ENCODE measurements around the gene C16orf95.
A peak's percentile ranks its signal among the peaks of the same experiment; 100 is the strongest.

C16orf95 gene

GRCh38 chr16:87317750-87318644, 805 bp upstream of the C16orf95 start:
- DNase-seq (ENCODE audit: low read depth in 3 of 3, low spot score in 1 of 3): no peak

- DNase-seq (ENCODE audit: low read depth in 3 of 3, low spot score in 1 of 3): no peak
Measured at GRCh38 chr16:87316450-87316922, 706 bp downstream of the C16orf95 start.

GRCh38 chr16:87314990-87315420, 2.2 kb downstream of the C16orf95 start:
- DNase-seq (ENCODE audit: low read depth in 3 of 3, low spot score in 1 of 3): no peak

- DNase-seq (ENCODE audit: low read depth in 3 of 3, low spot score in 1 of 3): no peak
Measured at GRCh38 chr16:87312008-87312407, 5.2 kb downstream of the C16orf95 start.

- DNase-seq (ENCODE audit: low read depth in 3 of 3, low spot score in 1 of 3): no peak
Measured at GRCh38 chr16:87311387-87311786, 5.8 kb downstream of the C16orf95 start.

- no peak for DNase-seq (ENCODE audit: low read depth in 3 of 3, low spot score in 1 of 3)
Measured at GRCh38 chr16:87310610-87311009, 6.6 kb downstream of the C16orf95 start.

GRCh38 chr16:87309620-87310525, 7.3 kb downstream of the C16orf95 start:
- DNase-seq (ENCODE audit: low read depth in 3 of 3, low spot score in 1 of 3): no peak

GRCh38 chr16:87308826-87309225, 8.4 kb downstream of the C16orf95 start:
- no peak for DNase-seq (ENCODE audit: low read depth in 3 of 3, low spot score in 1 of 3)

GRCh38 chr16:87306516-87306915, 10.7 kb downstream of the C16orf95 start:
- no peak for DNase-seq (ENCODE audit: low read depth in 3 of 3, low spot score in 1 of 3)

- DNase-seq (ENCODE audit: low read depth in 3 of 3, low spot score in 1 of 3): no peak
Measured at GRCh38 chr16:87305505-87306391, 11.4 kb downstream of the C16orf95 start.

- no peak for DNase-seq (ENCODE audit: low read depth in 3 of 3, low spot score in 1 of 3)
Measured at GRCh38 chr16:87304951-87305350, 12.2 kb downstream of the C16orf95 start.

- DNase-seq (ENCODE audit: low read depth in 3 of 3, low spot score in 1 of 3): no peak
Measured at GRCh38 chr16:87303962-87304521, 13.2 kb downstream of the C16orf95 start.

GRCh38 chr16:87303431-87303930, 13.7 kb downstream of the C16orf95 start:
- DNase-seq (ENCODE audit: low read depth in 3 of 3, low spot score in 1 of 3): no peak

- DNase-seq (ENCODE audit: low read depth in 3 of 3, low spot score in 1 of 3): no peak
Measured at GRCh38 chr16:87298857-87299465, 18.2 kb downstream of the C16orf95 start.

- peak in 1 of 3 donors; percentile 22 for DNase-seq (ENCODE audit: low read depth in 3 of 3, low spot score in 1 of 3)
Measured at GRCh38 chr16:87297918-87298631, 19.1 kb downstream of the C16orf95 start.

- DNase-seq (ENCODE audit: low read depth in 3 of 3, low spot score in 1 of 3): no peak
Measured at GRCh38 chr16:87297407-87297806, 19.8 kb downstream of the C16orf95 start.

- DNase-seq (ENCODE audit: low read depth in 3 of 3, low spot score in 1 of 3): no peak
Measured at GRCh38 chr16:87295661-87296531, 21.3 kb downstream of the C16orf95 start.

GRCh38 chr16:87295259-87295658, 21.9 kb downstream of the C16orf95 start:
- no peak for DNase-seq (ENCODE audit: low read depth in 3 of 3, low spot score in 1 of 3)
